Myocyte (in vitro differentiated cells): Measurements from ENCODE around the gene TMEM30B. TPM values are rescaled to one million over a fixed set of nuclear protein-coding genes. Genes with fewer than 3 reads are reported as not detected.
A peak's percentile ranks its signal among the peaks of the same experiment; 100 is the strongest.

Experiments used
- DNase-seq: peaks from one replicate; pipeline ENCODE4 v3.0.0-alpha.2; 2012; ENCODE audit warnings: low read depth
- total RNA-seq: library from RNA; depleted of rRNA; stranded (reverse); fragments of >200 nt; gene quantifications from 2 replicates; pipeline ENCODE4 v1.2.3, GENCODE V29; 2014

The TMEM30B gene
- total RNA-seq, 1 donor from 2014 or later, result 0.62 TPM

GRCh38 chr14:61238611-61239245, 42.4 kb downstream of the TMEM30B start:
- no peak for DNase-seq

DNA sequence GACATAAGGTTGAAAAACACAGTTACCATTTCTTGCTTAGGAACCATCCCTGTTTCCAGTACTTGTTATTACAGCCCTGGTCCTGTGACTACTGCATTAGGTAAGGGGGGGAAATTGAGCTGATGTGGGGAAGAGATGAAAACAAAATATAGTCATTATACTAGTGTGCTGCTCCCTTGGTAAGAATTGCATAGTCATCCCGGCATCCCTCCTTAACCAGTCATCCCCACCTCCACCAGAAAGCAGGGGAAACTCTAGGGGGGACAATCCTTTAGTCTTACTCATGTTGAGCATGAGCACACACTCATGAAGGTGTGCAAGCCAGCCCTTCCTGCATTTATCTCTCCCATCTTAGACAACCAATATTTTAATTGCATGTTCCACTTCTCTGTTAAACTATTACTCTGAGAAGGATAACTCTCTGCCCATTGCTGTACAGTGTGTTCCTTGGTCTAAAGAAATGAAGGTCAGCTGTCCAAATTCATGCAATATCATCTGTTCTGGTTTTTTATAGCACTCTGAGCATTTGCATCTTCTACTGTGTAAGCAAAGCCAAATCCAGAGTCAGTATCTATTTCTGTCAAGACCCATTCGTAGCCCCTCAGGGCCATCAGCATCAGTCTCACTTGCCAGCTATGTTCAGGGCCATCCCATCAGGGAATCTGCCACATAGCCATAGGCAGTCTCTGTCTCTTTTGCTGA, 46.8 kb downstream of the TMEM30B start:
- DNase-seq, result peak; percentile 77

DNA sequence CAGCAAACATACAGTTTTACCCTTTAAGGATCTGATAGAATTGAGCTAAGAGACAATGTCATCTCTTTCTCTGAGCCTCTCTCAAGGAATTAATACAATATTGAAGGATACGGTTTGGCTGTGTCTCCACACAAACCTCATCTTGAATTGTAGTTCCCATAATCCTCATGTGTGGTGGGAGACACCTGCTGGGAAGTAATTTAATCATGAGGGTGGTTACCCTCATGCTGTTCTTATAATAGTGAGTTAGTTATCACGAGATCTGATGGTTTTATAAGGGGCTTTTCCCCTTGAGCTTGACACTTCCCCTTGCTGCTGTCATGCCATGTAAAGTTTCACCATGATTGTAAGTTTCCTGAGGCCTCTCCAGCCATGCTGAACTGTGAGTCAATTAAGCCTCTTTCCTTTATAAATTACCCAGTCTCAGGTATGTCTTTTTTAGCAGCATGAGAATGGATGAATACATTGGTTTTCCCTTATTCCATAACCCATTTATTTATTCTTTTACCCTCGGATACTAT, 47.6 kb downstream of the TMEM30B start:
- peak; percentile 84 for DNase-seq

- peak; percentile 67 for DNase-seq
Measured at GRCh38 chr14:61231810-61232209, 49.3 kb downstream of the TMEM30B start.

DNA sequence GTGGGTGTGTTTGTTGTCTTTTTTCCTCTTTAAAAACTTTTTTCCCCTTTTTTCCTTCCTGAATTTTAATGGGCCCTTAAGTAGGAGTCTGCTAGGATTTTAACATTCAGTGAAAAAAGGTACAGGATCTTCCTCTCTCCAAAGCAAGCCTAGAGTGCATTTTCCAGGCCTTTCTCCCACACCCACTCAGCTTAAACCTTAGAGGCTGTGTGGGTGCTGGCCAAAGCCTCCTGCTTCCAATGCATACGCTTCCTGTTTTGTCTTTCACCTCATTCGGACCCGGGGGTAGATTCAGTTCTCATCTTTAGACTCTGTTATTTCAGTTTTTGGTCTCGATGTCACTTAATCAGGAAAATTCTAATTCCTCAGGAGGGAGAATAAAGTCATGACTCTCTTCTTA, 51.2 kb downstream of the TMEM30B start:
- no peak for DNase-seq

DNA sequence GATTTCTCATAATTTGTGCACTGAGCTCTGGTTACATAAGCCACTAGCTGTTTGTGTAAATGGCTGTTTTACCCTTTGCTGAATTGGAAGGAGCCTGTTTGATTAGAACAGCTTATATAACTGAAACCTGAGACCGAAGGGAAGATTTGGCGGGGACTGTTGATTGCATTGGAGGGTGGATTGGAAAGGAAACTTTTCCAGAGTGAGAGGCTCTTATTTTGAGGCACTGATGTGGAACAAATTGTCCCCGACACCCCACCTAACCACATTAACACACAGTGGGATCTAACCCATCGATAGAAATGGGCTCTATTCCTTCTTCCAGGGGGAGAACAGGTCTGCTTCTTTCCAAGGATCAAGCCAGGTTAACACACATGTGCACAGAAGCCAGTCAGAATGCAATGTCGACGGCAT, 51.7 kb downstream of the TMEM30B start:
- no peak for DNase-seq

DNA sequence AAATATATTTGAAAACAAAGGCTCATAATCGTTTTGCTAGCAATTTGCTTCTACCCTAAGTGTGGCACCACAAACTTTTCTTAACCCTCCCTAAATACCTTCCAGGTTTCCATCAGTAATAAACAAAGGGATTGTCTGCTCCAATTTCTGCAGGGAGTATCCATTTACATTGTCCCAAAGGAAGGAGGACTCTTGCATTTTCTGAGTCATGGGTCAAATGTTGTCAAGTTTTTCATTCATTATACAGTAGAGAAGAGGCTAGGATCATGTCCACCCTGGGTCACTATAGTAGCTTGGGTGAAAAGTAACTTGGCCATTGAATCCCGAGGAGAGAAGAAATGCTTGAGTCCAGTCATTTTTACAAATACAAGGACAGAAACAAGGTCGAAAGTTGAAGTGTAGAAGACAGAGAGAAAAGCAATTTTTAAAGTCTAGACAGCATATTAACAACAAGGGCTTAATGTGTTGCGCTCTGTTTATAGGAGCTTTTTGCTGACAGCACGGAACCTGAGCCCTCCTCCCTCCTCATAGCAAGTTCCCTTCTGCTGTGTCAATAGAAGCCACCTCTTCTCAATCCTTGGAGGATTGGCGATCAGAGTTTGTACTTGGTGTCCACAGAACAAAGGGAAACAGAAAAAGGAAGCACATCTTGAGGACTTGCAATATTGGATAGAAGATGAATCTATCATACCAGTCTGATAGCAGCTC, 53.1 kb downstream of the TMEM30B start:
- DNase-seq, result no peak

Other genes with a start within 250 kb of the TMEM30B start
- gene PRKCH, start 40.2 kb upstream of the TMEM30B start, total RNA-seq, result 8.1 and 17.2 TPM in 2 replicates